WTC11 (cell line): ENCODE measurements around the gene OR4E2. TPM values are rescaled to one million over a fixed set of nuclear protein-coding genes. Genes with fewer than 3 reads are reported as not detected.

Experiments used
- ATAC-seq: fragments of 200-7000 bp; cut with Tn5 transposase; 2 replicates; pipeline ENCODE4 v1.10.0; 2021; ENCODE audit warnings: mild to moderate bottlenecking, moderate library complexity
- CTCF ChIA-PET: fragments of 300-600 bp; sonication (Branson Sonifier 250); formaldehyde crosslinking; loops from one replicate; lab custom pipeline; 2021; ENCODE audit warnings: antibody characterized with exemption; lab: Charles Lee
- POLR2A ChIA-PET: fragments of 350-600 bp; sonication (Branson Sonifier 250); formaldehyde crosslinking; loops from one replicate; lab custom pipeline; 2021; ENCODE audit warnings: antibody characterized with exemption; lab: Charles Lee
- DNase-seq: peaks from one replicate; pipeline ENCODE4 v3.0.0; 2021; ENCODE audit warnings: low spot score
- H3K27ac Mint-ChIP-seq: 2 replicates; pipeline ENCODE4 v1.8.0; 2021; ENCODE audit warnings: mixed read lengths
- H3K27me3 Mint-ChIP-seq: 2 replicates; pipeline ENCODE4 v1.8.0; 2021; ENCODE audit warnings: low read depth, mild to moderate bottlenecking, moderate library complexity, mixed read lengths
- H3K36me3 Mint-ChIP-seq: 2 replicates; pipeline ENCODE4 v1.8.0; 2021; ENCODE audit warnings: mixed read lengths
- H3K4me1 Mint-ChIP-seq: 2 replicates; pipeline ENCODE4 v1.8.0; 2022; ENCODE audit warnings: mixed read lengths
- H3K4me3 Mint-ChIP-seq: 2 replicates; pipeline ENCODE4 v1.8.0; 2021; ENCODE audit warnings: mild to moderate bottlenecking, moderate library complexity, mixed read lengths
- H3K9me3 Mint-ChIP-seq: 2 replicates; pipeline ENCODE4 v1.8.0; 2021; ENCODE audit warnings: mixed read lengths
- ARID4B ChIP-seq: sonication (generic); formaldehyde crosslinking; IDR thresholded peaks from 2 replicates; pipeline ENCODE4 v1.8.0; 2023; ENCODE audit warnings: missing genetic modification reagents, mild to moderate bottlenecking, borderline replicate concordance
- ERG ChIP-seq: fragments of 250-450 bp; sonication (Bioruptor Pico); IDR thresholded peaks from 2 replicates; pipeline ENCODE4 v1.8.0; 2021; ENCODE audit warnings: mild to moderate bottlenecking
- JAZF1 ChIP-seq: fragments of 250-450 bp; sonication (Bioruptor Pico); IDR thresholded peaks from 2 replicates; pipeline ENCODE4 v1.9.0; 2021; ENCODE audit warnings: moderate library complexity, mild to moderate bottlenecking, inconsistent platforms
- MXD4 ChIP-seq: fragments of 250-450 bp; sonication (Bioruptor Pico); IDR thresholded peaks from 2 replicates; pipeline ENCODE4 v1.8.0; 2021; ENCODE audit warnings: mild to moderate bottlenecking, moderate library complexity, borderline replicate concordance
- NFATC4 ChIP-seq: fragments of 250-450 bp; sonication (Bioruptor Pico); IDR thresholded peaks from 2 replicates; pipeline ENCODE4 v1.9.0; 2021; ENCODE audit warnings: mild to moderate bottlenecking
- NR2C2 ChIP-seq: sonication (generic); formaldehyde crosslinking; IDR thresholded peaks from 2 replicates; pipeline ENCODE4 v1.8.0; 2022; ENCODE audit warnings: mild to moderate bottlenecking, missing genetic modification reagents
- PRDM15 ChIP-seq: sonication (generic); formaldehyde crosslinking; IDR thresholded peaks from 2 replicates; pipeline ENCODE4 v1.8.0; 2022; ENCODE audit warnings: missing genetic modification reagents
- RELA ChIP-seq: sonication (generic); formaldehyde crosslinking; IDR thresholded peaks from 2 replicates; pipeline ENCODE4 v1.8.1; 2022; ENCODE audit warnings: missing genetic modification reagents, mild to moderate bottlenecking, borderline replicate concordance
- SMAD3 ChIP-seq: sonication (generic); formaldehyde crosslinking; IDR thresholded peaks from 2 replicates; pipeline ENCODE4 v1.8.0; 2022; ENCODE audit warnings: missing genetic modification reagents, mild to moderate bottlenecking, borderline replicate concordance
- USF1 ChIP-seq: sonication (generic); formaldehyde crosslinking; IDR thresholded peaks from 2 replicates; pipeline ENCODE4 v1.8.0; 2022; ENCODE audit warnings: mild to moderate bottlenecking, missing genetic modification reagents
- ZBTB21 ChIP-seq: sonication (generic); formaldehyde crosslinking; IDR thresholded peaks from 2 replicates; pipeline ENCODE4 v1.8.1; 2023; ENCODE audit warnings: mild to moderate bottlenecking, missing genetic modification reagents, borderline replicate concordance
- ZNF219 ChIP-seq: sonication (generic); formaldehyde crosslinking; IDR thresholded peaks from 2 replicates; pipeline ENCODE4 v1.8.0; 2023; ENCODE audit warnings: missing genetic modification reagents, mild to moderate bottlenecking, borderline replicate concordance
- total RNA-seq: library from RNA; stranded (reverse); gene quantifications from 3 replicates; pipeline ENCODE4 v1.2.3, GENCODE V29; 2021
- TF ChIP-seq, protein P1 (sequence below): sonication (generic); formaldehyde crosslinking; conservative IDR thresholded peaks from 2 replicates; pipeline ENCODE4 v1.8.1; 2023; ENCODE audit warnings: mild to moderate bottlenecking, low read depth, missing genetic modification reagents, moderate library complexity
- TF ChIP-seq, protein P2 (sequence below): fragments of 200-600 bp; IDR thresholded peaks from 2 replicates; pipeline ENCODE4 v1.8.0; 2022; ENCODE audit warnings: antibody characterized with exemption

Gene OR4E2
- total RNA-seq, 1 experiment from 2014 or later, result not detected

- POLR2A ChIA-PET, result no interaction called here
- H3K4me1 Mint-ChIP-seq, result no peaks in the 10 kb centered on the region
- TF ChIP-seq ZBTB21 (CRISPR knock-in tag), result no peak
- no peak for TF ChIP-seq ZNF219 (CRISPR knock-in tag)
- TF ChIP-seq JAZF1 (CRISPR knock-in tag), result no peak
- no peak for TF ChIP-seq USF1 (CRISPR knock-in tag)
- TF ChIP-seq, protein P1, sequence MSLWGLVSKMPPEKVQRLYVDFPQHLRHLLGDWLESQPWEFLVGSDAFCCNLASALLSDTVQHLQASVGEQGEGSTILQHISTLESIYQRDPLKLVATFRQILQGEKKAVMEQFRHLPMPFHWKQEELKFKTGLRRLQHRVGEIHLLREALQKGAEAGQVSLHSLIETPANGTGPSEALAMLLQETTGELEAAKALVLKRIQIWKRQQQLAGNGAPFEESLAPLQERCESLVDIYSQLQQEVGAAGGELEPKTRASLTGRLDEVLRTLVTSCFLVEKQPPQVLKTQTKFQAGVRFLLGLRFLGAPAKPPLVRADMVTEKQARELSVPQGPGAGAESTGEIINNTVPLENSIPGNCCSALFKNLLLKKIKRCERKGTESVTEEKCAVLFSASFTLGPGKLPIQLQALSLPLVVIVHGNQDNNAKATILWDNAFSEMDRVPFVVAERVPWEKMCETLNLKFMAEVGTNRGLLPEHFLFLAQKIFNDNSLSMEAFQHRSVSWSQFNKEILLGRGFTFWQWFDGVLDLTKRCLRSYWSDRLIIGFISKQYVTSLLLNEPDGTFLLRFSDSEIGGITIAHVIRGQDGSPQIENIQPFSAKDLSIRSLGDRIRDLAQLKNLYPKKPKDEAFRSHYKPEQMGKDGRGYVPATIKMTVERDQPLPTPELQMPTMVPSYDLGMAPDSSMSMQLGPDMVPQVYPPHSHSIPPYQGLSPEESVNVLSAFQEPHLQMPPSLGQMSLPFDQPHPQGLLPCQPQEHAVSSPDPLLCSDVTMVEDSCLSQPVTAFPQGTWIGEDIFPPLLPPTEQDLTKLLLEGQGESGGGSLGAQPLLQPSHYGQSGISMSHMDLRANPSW, result no peak
- TF ChIP-seq SMAD3 (CRISPR knock-in tag), result no peak
- no peak for TF ChIP-seq RELA (CRISPR knock-in tag)
- no peak for TF ChIP-seq ARID4B (CRISPR knock-in tag)
- TF ChIP-seq MXD4 (CRISPR knock-in tag), result no peak
- DNase-seq (no peak), ATAC-seq (no peak)
- H3K36me3 Mint-ChIP-seq, result no peaks in the 10 kb centered on the region
- H3K27me3 Mint-ChIP-seq, result peaks cover 5% of the 10 kb centered on the region
- H3K9me3 Mint-ChIP-seq, result peaks cover 21% of the 10 kb centered on the region
- no peak overlapping the region for H3K27ac Mint-ChIP-seq
- CTCF ChIA-PET, result interaction anchor here (0.9 to 1.1 kb wide), 2 partner anchors 9 to 20 kb away, joined by 3 to 6 read pairs; no protein-coding TSS in a partner anchor
- H3K4me3 Mint-ChIP-seq, result no peak overlapping the region
These were observed 50.0 kb downstream of the OR4E2 start for GRCh38 chr14:21703357-21704326.

GRCh38 chr14:21704338-21704737 lies 50.7 kb downstream of the OR4E2 start:
- Mint-ChIP-seq H3K9me3 (peaks cover 27% of the 10 kb centered on the region), H3K27me3 (peaks cover 8% of the 10 kb centered on the region), H3K27ac (no peak overlapping the region), H3K4me3 (no peak overlapping the region), H3K4me1 (no peaks in the 10 kb centered on the region), H3K36me3 (no peaks in the 10 kb centered on the region)
- TF ChIP-seq, protein P2, sequence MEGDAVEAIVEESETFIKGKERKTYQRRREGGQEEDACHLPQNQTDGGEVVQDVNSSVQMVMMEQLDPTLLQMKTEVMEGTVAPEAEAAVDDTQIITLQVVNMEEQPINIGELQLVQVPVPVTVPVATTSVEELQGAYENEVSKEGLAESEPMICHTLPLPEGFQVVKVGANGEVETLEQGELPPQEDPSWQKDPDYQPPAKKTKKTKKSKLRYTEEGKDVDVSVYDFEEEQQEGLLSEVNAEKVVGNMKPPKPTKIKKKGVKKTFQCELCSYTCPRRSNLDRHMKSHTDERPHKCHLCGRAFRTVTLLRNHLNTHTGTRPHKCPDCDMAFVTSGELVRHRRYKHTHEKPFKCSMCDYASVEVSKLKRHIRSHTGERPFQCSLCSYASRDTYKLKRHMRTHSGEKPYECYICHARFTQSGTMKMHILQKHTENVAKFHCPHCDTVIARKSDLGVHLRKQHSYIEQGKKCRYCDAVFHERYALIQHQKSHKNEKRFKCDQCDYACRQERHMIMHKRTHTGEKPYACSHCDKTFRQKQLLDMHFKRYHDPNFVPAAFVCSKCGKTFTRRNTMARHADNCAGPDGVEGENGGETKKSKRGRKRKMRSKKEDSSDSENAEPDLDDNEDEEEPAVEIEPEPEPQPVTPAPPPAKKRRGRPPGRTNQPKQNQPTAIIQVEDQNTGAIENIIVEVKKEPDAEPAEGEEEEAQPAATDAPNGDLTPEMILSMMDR, result no peak
- TF ChIP-seq NFATC4 (CRISPR knock-in tag) (no peak), NR2C2 (CRISPR knock-in tag) (no peak), ERG (CRISPR knock-in tag) (no peak), MXD4 (CRISPR knock-in tag) (no peak), PRDM15 (no peak)
- POLR2A ChIA-PET, result no interaction called here
- no peak for DNase-seq
- CTCF ChIA-PET, result interaction anchor here (0.9 to 1.1 kb wide), 2 partner anchors 10 to 19 kb away, joined by 3 to 6 read pairs; no protein-coding TSS in a partner anchor
- ATAC-seq, result no peak
